Activated T-cell treated with anti-CD3 and anti-CD28 coated beads, Interleukin-2, amount 50 U/mL, for 1 hour (primary cell): ENCODE results near the gene COL4A1.

Experiments
- DNase-seq: peaks from one replicate; pipeline ENCODE4 v3.0.0-alpha.2; 2020

The COL4A1 gene

GRCh38 chr13:110216006-110216397 lies 91.0 kb downstream of the COL4A1 start:
- DNase-seq, result no peak

- no peak for DNase-seq
These were observed 91.4 kb downstream of the COL4A1 start for GRCh38 chr13:110215606-110216005.

GRCh38 chr13:110214637-110215036 lies 92.3 kb downstream of the COL4A1 start:
- no peak for DNase-seq

GRCh38 chr13:110213461-110214074 lies 93.4 kb downstream of the COL4A1 start:
- DNase-seq, result no peak

- DNase-seq, result no peak
These were observed 94.4 kb downstream of the COL4A1 start for GRCh38 chr13:110212529-110212928.

- DNase-seq, result no peak
These were observed 95.2 kb downstream of the COL4A1 start for GRCh38 chr13:110211735-110212134.

- no peak for DNase-seq
These were observed 95.9 kb downstream of the COL4A1 start for GRCh38 chr13:110211046-110211445.

- DNase-seq, result no peak
These were observed 96.4 kb downstream of the COL4A1 start for GRCh38 chr13:110210604-110210985.

GRCh38 chr13:110209950-110210603 lies 96.9 kb downstream of the COL4A1 start:
- no peak for DNase-seq

- DNase-seq, result no peak
These were observed 98.8 kb downstream of the COL4A1 start for GRCh38 chr13:110208116-110208515.

GRCh38 chr13:110206996-110207395 lies 100.0 kb downstream of the COL4A1 start:
- no peak for DNase-seq

- no peak for DNase-seq
These were observed 100.8 kb downstream of the COL4A1 start for GRCh38 chr13:110206185-110206584.

GRCh38 chr13:110201114-110201513 lies 105.8 kb downstream of the COL4A1 start:
- DNase-seq, result no peak

GRCh38 chr13:110200276-110200870 lies 106.6 kb downstream of the COL4A1 start:
- no peak for DNase-seq

GRCh38 chr13:110199046-110199831 lies 107.7 kb downstream of the COL4A1 start:
- no peak for DNase-seq

GRCh38 chr13:110197471-110197870 lies 109.5 kb downstream of the COL4A1 start:
- DNase-seq, result no peak

- no peak for DNase-seq
These were observed 109.9 kb downstream of the COL4A1 start for GRCh38 chr13:110197026-110197425.

GRCh38 chr13:110195547-110196485 lies 111.1 kb downstream of the COL4A1 start:
- no peak for DNase-seq

- DNase-seq, result no peak
These were observed 112.5 kb downstream of the COL4A1 start for GRCh38 chr13:110194451-110194850.

GRCh38 chr13:110193491-110193890 lies 113.5 kb downstream of the COL4A1 start:
- no peak for DNase-seq

- DNase-seq, result no peak
These were observed 114.5 kb downstream of the COL4A1 start for GRCh38 chr13:110192472-110192871.

GRCh38 chr13:110187641-110188161 lies 119.3 kb downstream of the COL4A1 start:
- no peak for DNase-seq
